IMR-90 (cell line): ENCODE results near the gene CD96. TPM values are rescaled to one million over a fixed set of nuclear protein-coding genes. Genes with fewer than 3 reads are reported as not detected.

Source experiments
- ATAC-seq: fragments of 200-7000 bp; cut with Tn5 transposase; 2 replicates; pipeline ENCODE4 v1.9.1; 2020; ENCODE audit warnings: low read depth, mild to moderate bottlenecking, moderate library complexity
- BruUV-seq: library from RNA; stranded (reverse); fragments of 400-500 nt; replicated peaks from 2 replicates; lab custom pipeline; 2021; lab: Mats Ljungman, UMichigan
- CTCF ChIA-PET: fragments of 300-600 bp; formaldehyde crosslinking; extraction: SDS; loops from one replicate; lab custom pipeline; 2021; ENCODE audit warnings: antibody characterized with exemption; lab: Yijun Ruan, JAX
- POLR2A ChIA-PET: fragments of 300-600 bp; sonication (Branson Sonifier 250); formaldehyde crosslinking; loops from one replicate; lab custom pipeline; 2022; ENCODE audit warnings: antibody characterized with exemption; ENCODE audit not compliant: unreplicated experiment; lab: Charles Lee
- DNase-seq: peaks from one replicate; pipeline ENCODE4 v3.0.0; 2013
- H2AFZ ChIP-seq: replicated peaks from 2 replicates; pipeline ENCODE3; 2013; ENCODE audit warnings: low read length, mild to moderate bottlenecking; ENCODE audit not compliant: poor library complexity
- H2AK5ac ChIP-seq: 2 replicates; pipeline ENCODE4 v1.6.1; 2013; ENCODE audit warnings: low read depth, low read length, inconsistent platforms
- H2AK9ac ChIP-seq: replicated peaks from 2 replicates; pipeline ENCODE3; 2013; ENCODE audit warnings: mild to moderate bottlenecking, low read depth, low read length, moderate library complexity; ENCODE audit not compliant: poor library complexity
- H2BK120ac ChIP-seq: 2 replicates; pipeline ENCODE4 v1.6.1; 2013; ENCODE audit warnings: low read depth, low read length, inconsistent platforms
- H2BK15ac ChIP-seq: 3 replicates; pipeline ENCODE4 v1.6.1; 2013; ENCODE audit warnings: low read depth, low read length, inconsistent platforms
- H2BK20ac ChIP-seq: 2 replicates; pipeline ENCODE4 v1.6.1; 2013; ENCODE audit warnings: low read depth, mild to moderate bottlenecking, inconsistent platforms, low read length, moderate library complexity
- H2BK5ac ChIP-seq: 2 replicates; pipeline ENCODE4 v1.6.1; 2013; ENCODE audit warnings: mild to moderate bottlenecking, low read depth, low read length, inconsistent platforms; ENCODE audit not compliant: poor library complexity, severe bottlenecking
- H3K14ac ChIP-seq: replicated peaks from 2 replicates; pipeline ENCODE4 v1.6.1; 2013; ENCODE audit warnings: low read depth, low read length, inconsistent platforms
- H3K18ac ChIP-seq: 2 replicates; pipeline ENCODE4 v1.6.1; 2013; ENCODE audit warnings: low read depth, low read length, control low read depth
- H3K23ac ChIP-seq: 2 replicates; pipeline ENCODE4 v1.6.1; 2013; ENCODE audit warnings: low read depth, low read length, inconsistent platforms
- H3K27ac ChIP-seq: 2 replicates; pipeline ENCODE4 v1.5.1; 2013; ENCODE audit warnings: mild to moderate bottlenecking, control low read depth, low read length; ENCODE audit not compliant: insufficient read depth
- H3K27me3 ChIP-seq: 2 replicates; pipeline ENCODE4 v1.6.1; 2013; ENCODE audit warnings: low read length; ENCODE audit not compliant: control insufficient read depth, insufficient read depth
- H3K36me3 ChIP-seq: 2 replicates; pipeline ENCODE4 v1.6.1; 2013; ENCODE audit warnings: low read length, mixed read lengths; ENCODE audit not compliant: control insufficient read depth, insufficient read depth
- H3K4ac ChIP-seq: 2 replicates; pipeline ENCODE4 v1.6.1; 2013; ENCODE audit warnings: low read depth, low read length, inconsistent platforms
- H3K4me1 ChIP-seq: 2 replicates; pipeline ENCODE4 v1.6.1; 2013; ENCODE audit warnings: low read length, mixed read lengths; ENCODE audit not compliant: control insufficient read depth, insufficient read depth
- H3K4me2 ChIP-seq: 2 replicates; pipeline ENCODE4 v1.6.1; 2013; ENCODE audit warnings: low read depth, mild to moderate bottlenecking, control low read depth, low read length, moderate library complexity
- H3K4me3 ChIP-seq: 2 replicates; pipeline ENCODE4 v1.5.1; 2013; ENCODE audit warnings: low read depth, mild to moderate bottlenecking, control low read depth, low read length, moderate library complexity; ENCODE audit not compliant: insufficient read depth
- H3K56ac ChIP-seq: 2 replicates; pipeline ENCODE4 v1.6.1; 2013; ENCODE audit warnings: low read length, inconsistent platforms; ENCODE audit not compliant: insufficient read depth; ENCODE audit errors: extremely low read depth
- H3K79me1 ChIP-seq, 2 experiments: 2 replicates each; pipeline ENCODE4 v1.6.1; 2013; ENCODE audit warnings: low read length in 2 of 2, inconsistent platforms in 1 of 2, low read depth in 1 of 2
- H3K9ac ChIP-seq: 2 replicates; pipeline ENCODE4 v1.6.1; 2013; ENCODE audit warnings: low read depth, low read length, control low read depth
- H3K9me1 ChIP-seq: 2 replicates; pipeline ENCODE4 v1.6.1; 2013; ENCODE audit warnings: low read length, inconsistent platforms; ENCODE audit not compliant: insufficient read depth
- H3K9me3 ChIP-seq: 2 replicates; pipeline ENCODE4 v1.6.1; 2013; ENCODE audit warnings: low read length; ENCODE audit not compliant: control insufficient read depth, insufficient read depth
- H4K20me1 ChIP-seq: 2 replicates; pipeline ENCODE4 v1.6.1; 2013; ENCODE audit warnings: low read length, inconsistent platforms; ENCODE audit not compliant: insufficient read depth
- H4K5ac ChIP-seq: 2 replicates; pipeline ENCODE4 v1.6.1; 2013; ENCODE audit warnings: mild to moderate bottlenecking, low read depth, low read length, control low read depth
- H4K8ac ChIP-seq, 2 experiments: 2 replicates each; pipeline ENCODE4 v1.6.1; 2013; ENCODE audit warnings: low read depth in 2 of 2, low read length in 2 of 2, control low read depth in 1 of 2, inconsistent platforms in 1 of 2
- H4K91ac ChIP-seq: 2 replicates; pipeline ENCODE4 v1.6.1; 2013; ENCODE audit warnings: low read depth, low read length, inconsistent platforms; ENCODE audit not compliant: insufficient read depth
- ELK1 ChIP-seq: fragments of 150-350 bp; IDR thresholded peaks from 2 replicates; pipeline ENCODE4 v1.6.1; 2016; ENCODE audit warnings: low read depth, mild to moderate bottlenecking, low read length, moderate library complexity, borderline replicate concordance
- NFE2L2 ChIP-seq: fragments of 150-350 bp; IDR thresholded peaks from 2 replicates; pipeline ENCODE4 v1.6.1; 2016; ENCODE audit warnings: low read depth, mild to moderate bottlenecking, low read length
- POLR2A ChIP-seq: IDR thresholded peaks from 2 replicates; pipeline ENCODE4 v1.6.1; 2012; ENCODE audit warnings: mild to moderate bottlenecking, low read depth, low read length
- RAD21 ChIP-seq: IDR thresholded peaks from 2 replicates; pipeline ENCODE4 v1.6.1; 2012; ENCODE audit warnings: low read length, improper control_type of control experiment
- RCOR1 ChIP-seq: IDR thresholded peaks from 2 replicates; pipeline ENCODE4 v1.6.1; 2012; ENCODE audit warnings: mild to moderate bottlenecking, low read length, improper control_type of control experiment; ENCODE audit not compliant: insufficient replicate concordance
- SMC3 ChIP-seq: fragments of 150-350 bp; IDR thresholded peaks from 2 replicates; pipeline ENCODE4 v1.6.1; 2016; ENCODE audit warnings: low read depth, mild to moderate bottlenecking, antibody characterized with exemption, low read length, moderate library complexity
- USF2 ChIP-seq: fragments of 150-350 bp; IDR thresholded peaks from 2 replicates; pipeline ENCODE4 v1.6.1; 2017; ENCODE audit warnings: mild to moderate bottlenecking, antibody characterized with exemption, low read length, low read depth
- WGBS, 2 experiments: methylation state at CpG; one replicate each; pipeline versions ENCODE4 v1.1.5 to v1.1.7; 2013; ENCODE audit warnings: missing lambda C conversion rate in 2 of 2; ENCODE audit not compliant: insufficient read length in 1 of 2; ENCODE audit errors: extremely low coverage in 2 of 2; 5-methylcytosine and 5-hydroxymethylcytosine counted together
- dilution Hi-C: fragments of 300-500 bp; cut with HindIII; formaldehyde crosslinking; loops from one replicate; pipeline ENCODE4 v1.14.3; 2018; ENCODE audit warnings: low sequenced_read_pairs; ENCODE audit not compliant: unreplicated experiment
- in situ Hi-C: fragments of 300-500 bp; cut with MboI; formaldehyde crosslinking; loops from 3 replicates; pipeline ENCODE4 v1.14.3; 2019; ENCODE audit warnings: low sequenced_read_pairs, inconsistent platforms, mixed read lengths
- intact Hi-C: fragments of 100-400 bp; cut with micrococcal nuclease; formaldehyde crosslinking; loops from 2 replicates; pipeline ENCODE4 v1.10.0; 2022
- polyA plus RNA-seq, 3 experiments: library from polyadenylated mRNA; depleted of rRNA; stranded (reverse); fragments of >200 nt; gene quantifications; 2 replicates each; pipeline ENCODE4 v1.2.3, GENCODE V29; 2012; ENCODE audit warnings: low replicate concordance in 1 of 3
- total RNA-seq: library from RNA; depleted of rRNA; stranded (reverse); fragments of >200 nt; gene quantifications from 2 replicates; pipeline ENCODE4 v1.2.3, GENCODE V29; 2012

Gene CD96
- total and polyA plus RNA-seq, 2 of the 4 experiments (the other 2 are of a cell fraction), result 0.05 to 0.18 TPM

DNA sequence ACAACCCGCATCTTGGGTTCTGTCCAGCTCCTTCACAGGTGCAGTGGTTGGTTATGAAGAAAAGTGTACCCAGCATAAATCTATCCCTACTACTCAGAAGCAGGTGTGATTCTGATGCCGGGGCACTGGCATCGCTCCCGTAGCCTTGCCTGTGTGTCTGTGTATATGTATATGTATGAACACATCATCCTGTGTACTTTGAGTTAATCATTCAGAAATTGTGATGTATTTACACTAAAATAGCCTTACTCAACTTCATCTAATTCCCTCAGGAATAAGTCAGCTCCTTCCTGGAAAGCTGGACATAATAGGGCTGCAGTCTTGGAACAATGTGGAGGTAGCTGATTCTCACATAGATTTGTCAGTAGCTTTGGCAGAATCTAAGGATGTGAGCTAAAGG is 59.8 kb downstream of the CD96 start:
- H3K4me2 ChIP-seq, result no peak overlapping the region
- no peak overlapping the region for H4K5ac ChIP-seq
- no peaks in the 10 kb centered on the region for H3K79me1 ChIP-seq
- 0 out of 2 replicates have a peak, but pooled peaks cover 2% of the 10 kb centered on the region for H3K4me1 ChIP-seq
- DNase-seq, result peak; percentile 38
- no peak overlapping the region for H4K8ac ChIP-seq
- H2BK15ac ChIP-seq, result peak overlapping the region; percentile 20; the same call in 1 of the 3 replicates
- POLR2A ChIA-PET, result no interaction called here
- no peak overlapping the region for H4K91ac ChIP-seq
- BruUV-seq, result no TSS peak
- in situ Hi-C loops, result no loop called here
- H3K14ac ChIP-seq, result 0 out of 2 replicates have a peak overlapping the region, but pooled peaks have one; percentile 69
- ATAC-seq, result no peak; the same call in 1 of the 2 replicates
- H3K9me1 ChIP-seq, result no peaks in the 10 kb centered on the region; the same call in 1 of the 2 replicates
- no peak for TF ChIP-seq RCOR1
- TF ChIP-seq NFE2L2, result no peak
- no peak for TF ChIP-seq SMC3
- TF ChIP-seq USF2, result no peak
- TF ChIP-seq ELK1, result no peak
- no peak for TF ChIP-seq POLR2A
- TF ChIP-seq RAD21, result no peak
- no peaks in the 10 kb centered on the region for H4K20me1 ChIP-seq
- CTCF ChIA-PET, result no interaction called here
- H3K4ac ChIP-seq, result 0 out of 2 replicates have a peak overlapping the region, but pooled peaks have one; percentile 18
- dilution Hi-C loops, result no loop called here
- H2AK5ac ChIP-seq, result no peak overlapping the region
- H2BK5ac ChIP-seq, result no peak overlapping the region
- H3K27me3 ChIP-seq, result no peaks in the 10 kb centered on the region
- no peak overlapping the region for H3K18ac ChIP-seq
- H3K9me3 ChIP-seq, result no peaks in the 10 kb centered on the region
- no peak overlapping the region for H2AFZ ChIP-seq
- WGBS, 2 experiments, result no CpG with 5 or more reads among the region's 4 CpGs
- no peak overlapping the region for H2AK9ac ChIP-seq
- no peak overlapping the region for H3K9ac ChIP-seq
- H3K56ac ChIP-seq, result no peak overlapping the region; the same call in 1 of the 2 replicates
- no peaks in the 10 kb centered on the region for H3K36me3 ChIP-seq
- no peak overlapping the region for H3K4me3 ChIP-seq
- H3K23ac ChIP-seq, result no peak overlapping the region
- H3K27ac ChIP-seq, result no peak overlapping the region
- intact Hi-C loops, result no loop called here
- no peak overlapping the region for H2BK20ac ChIP-seq
- H2BK120ac ChIP-seq, result no peak overlapping the region
